ENCODE results near the gene LINC00632. TPM values are rescaled to one million over a fixed set of nuclear protein-coding genes. Genes with fewer than 3 reads are reported as not detected.

The LINC00632 gene
- polyA plus RNA-seq, 1 experiment, result 54.3 TPM

GRCh38 chrX:140836874-140837273 is 127.3 kb downstream of the LINC00632 start:
- Histone ChIP-seq H3K4me3 (ENCODE audit: low read depth, low read length) (no peak overlapping the region), H3K36me3 (ENCODE audit: control insufficient read depth, insufficient read depth, low read length) (no peaks in the 10 kb centered on the region), H3K27me3 (ENCODE audit: control insufficient read depth, insufficient read depth, low read length) (no peaks in the 10 kb centered on the region)
- ChIA-PET CTCF (no interaction called here), POLR2A (no interaction called here)
- no peak for TF ChIP-seq CTCF (IDR thresholded peaks at IDR 0.05; ENCODE audit: insufficient read depth, low read depth, low read length)
- DNase-seq (ENCODE audit: low read depth), result no peak

Other genes starting within 250 kb of the LINC00632 start
- gene SOX3, start 204.7 kb upstream of the LINC00632 start, polyA plus RNA-seq (2011; rRNA removed), result not detected in 2 replicates